Adrenal gland (tissue), 19 donors: ENCODE data around the gene SH2B3. TPM values are rescaled to one million over a fixed set of nuclear protein-coding genes. Genes with fewer than 3 reads are reported as not detected.

Experiments used
- DNase-seq, 7 donors: peaks; one replicate each; pipeline ENCODE4 v3.0.0-alpha.2; 2019 to 2020
- H3K27ac ChIP-seq, 5 donors: fragments of 200-600 bp; sonication (generic) in 4 of 5; 1 replicate in 3 of 5; 2 replicates in 2 of 5; pipeline versions ENCODE4 v1.5.1 to v1.8.0; 2016 to 2020; ENCODE audit warnings: mild to moderate bottlenecking in 1 of 5
- H3K27me3 ChIP-seq: fragments of 200-600 bp; 2 replicates; pipeline ENCODE4 v1.8.0; 2021
- H3K36me3 ChIP-seq, 2 donors: fragments of 200-600 bp; replicated peaks in 1 of 2; 1 replicate in 1 of 2; 2 replicates in 1 of 2; pipeline versions ENCODE4 v1.5.1 to v1.8.0; 2018 to 2022
- H3K4me1 ChIP-seq, 2 donors: fragments of 200-600 bp; replicated peaks in 1 of 2; 1 replicate in 1 of 2; 2 replicates in 1 of 2; pipeline versions ENCODE4 v1.5.1 to v1.8.0; 2018 to 2021
- H3K4me3 ChIP-seq, 4 donors: fragments of 200-600 bp; sonication (generic) in 3 of 4; one replicate each; pipeline ENCODE4 v1.5.1; 2016 to 2018
- H3K9me3 ChIP-seq, 3 donors: fragments of 200-600 bp; sonication (generic) in 1 of 3; replicated peaks in 1 of 3; 1 replicate in 2 of 3; 2 replicates in 1 of 3; pipeline versions ENCODE4 v1.5.1 to v1.8.0; 2016 to 2021
- POLR2A ChIP-seq, 2 donors: fragments of 450-650 bp; IDR thresholded peaks; one replicate each; pipeline ENCODE4 v1.6.1; 2017; ENCODE audit warnings: antibody characterized with exemption in 2 of 2, mild to moderate bottlenecking in 2 of 2, moderate library complexity in 1 of 2
- WGBS, 4 donors: extraction: QIAGEN DNeasy Blood & Tissue Kit in 2 of 4; methylation state at CpG; one replicate each; pipeline versions ENCODE4 v1.1.5 to v1.1.7; 2013 to 2017; 5-methylcytosine and 5-hydroxymethylcytosine counted together
- intact Hi-C, 2 donors: fragments of 100-400 bp; cut with DNase I; formaldehyde crosslinking; loops; one replicate each; pipeline versions ENCODE4 v1.14.1 to v1.15.0; 2022 to 2023
- long read RNA-seq, 10 donors: library from polyadenylated mRNA in 3 of 10; unstranded in 2 of 10; stranded (forward) in 1 of 10; transcript quantifications; one replicate each; pipeline ENCODE4 v2.0.0 and lab custom pipeline, GENCODE V29; 2021 to 2026
- polyA plus RNA-seq, 3 donors: library from polyadenylated mRNA; stranded (reverse); fragments of 200-250 nt in 2 of 3; fragments of 350-450 nt in 1 of 3; fragmentation: Illumina TruSeq in 1 of 3; extraction: RNeasy Lipid Tissue Mini Kit (QIAGEN cat#74804) in 1 of 3; gene quantifications; one replicate each; pipeline ENCODE4 v1.2.3, GENCODE V29; 2013 to 2014
- total RNA-seq, 9 donors: library from RNA; depleted of rRNA in 4 of 9; stranded (reverse); fragments of >200 nt in 4 of 9; fragments of 120-200 nt in 1 of 9; fragmentation: NEBNext Ultra II Directional in 1 of 9; extraction: Animal tissue kit (Norgen Biotek cat#: 25700) in 1 of 9; gene quantifications; one replicate each; pipeline versions ENCODE4 v1.1.0 to v1.2.4, GENCODE V29; 2013 to 2023
- TF ChIP-seq, protein P1 (sequence below), 6 experiments: fragments of 450-650 bp in 4 of 6; fragments of 200-600 bp in 2 of 6; sonication (generic) in 1 of 6; IDR thresholded peaks; 1 replicate in 5 of 6; 2 replicates in 1 of 6; pipeline versions ENCODE4 v1.5.1 to v1.8.0; 2016 to 2021; ENCODE audit warnings: antibody characterized with exemption in 6 of 6, mild to moderate bottlenecking in 2 of 6, moderate library complexity in 1 of 6
- donor health status: healthy with polysubstance abuse.
- donor health status: Bipolar disorder and iron deficiency.
- donor health status: DM: yes; HTN: yes; CAD: no.
- donor health status: DM: no; HTN: no; CAD: no.
- donor health status: DM: no; HTN: no; CAD: no.
- donor health status: DM: yes; HTN: yes; CAD: no.

SH2B3 gene
- total RNA-seq: 10 to 100 TPM; 15.6 to 70.3 (median 33.9) TPM
- polyA plus RNA-seq: 10 to 100 TPM in 1 of 3 donors, 1 to 10 TPM in 2; 5.8 to 14.5 (median 9.3) TPM
- long read RNA-seq, donor 1, full-length matches to known transcripts: 3 of 3 reads
- long read RNA-seq, donor 1, partial matches to known transcripts: 0 of 3 reads
- long read RNA-seq, donor 1, other reads (novel, unspliced or antisense): 0 of 3 reads
- long read RNA-seq, donor 2, full-length matches to known transcripts: 1 of 6 reads
- long read RNA-seq, donor 2, partial matches to known transcripts: 5 of 6 reads
- long read RNA-seq, donor 2, other reads (novel, unspliced or antisense): 0 of 6 reads
- long read RNA-seq, donor 3, full-length matches to known transcripts: 1 of 40 reads
- long read RNA-seq, donor 3, partial matches to known transcripts: 39 of 40 reads
- long read RNA-seq, donor 3, other reads (novel, unspliced or antisense): 0 of 40 reads
- long read RNA-seq, donor 4, partial matches to known transcripts: 0 of 3 reads
- long read RNA-seq, donor 4, other reads (novel, unspliced or antisense): 3 of 3 reads
- long read RNA-seq, donor 5, full-length matches to known transcripts: 6 of 16 reads
- long read RNA-seq, donor 5, partial matches to known transcripts: 6 of 16 reads
- long read RNA-seq, donor 5, other reads (novel, unspliced or antisense): 4 of 16 reads
- long read RNA-seq, donor 6, partial matches to known transcripts: 0 of 5 reads
- long read RNA-seq, donor 6, other reads (novel, unspliced or antisense): 5 of 5 reads
- long read RNA-seq, donor 7, full-length matches to known transcripts: 1 of 1 reads
- long read RNA-seq, donor 7, partial matches to known transcripts: 0 of 1 reads
- long read RNA-seq, donor 7, other reads (novel, unspliced or antisense): 0 of 1 reads
- long read RNA-seq, donor 8, full-length matches to known transcripts: 2 of 2 reads
- long read RNA-seq, donor 8, partial matches to known transcripts: 0 of 2 reads
- long read RNA-seq, donor 8, other reads (novel, unspliced or antisense): 0 of 2 reads
- long read RNA-seq, donor 9, full-length matches to known transcripts: 1 of 1 reads
- long read RNA-seq, donor 9, partial matches to known transcripts: 0 of 1 reads
- long read RNA-seq, donor 9, other reads (novel, unspliced or antisense): 0 of 1 reads
- long read RNA-seq, donor 10, full-length matches to known transcripts: 3 of 3 reads
- long read RNA-seq, donor 10, partial matches to known transcripts: 0 of 3 reads
- long read RNA-seq, donor 10, other reads (novel, unspliced or antisense): 0 of 3 reads

DNA sequence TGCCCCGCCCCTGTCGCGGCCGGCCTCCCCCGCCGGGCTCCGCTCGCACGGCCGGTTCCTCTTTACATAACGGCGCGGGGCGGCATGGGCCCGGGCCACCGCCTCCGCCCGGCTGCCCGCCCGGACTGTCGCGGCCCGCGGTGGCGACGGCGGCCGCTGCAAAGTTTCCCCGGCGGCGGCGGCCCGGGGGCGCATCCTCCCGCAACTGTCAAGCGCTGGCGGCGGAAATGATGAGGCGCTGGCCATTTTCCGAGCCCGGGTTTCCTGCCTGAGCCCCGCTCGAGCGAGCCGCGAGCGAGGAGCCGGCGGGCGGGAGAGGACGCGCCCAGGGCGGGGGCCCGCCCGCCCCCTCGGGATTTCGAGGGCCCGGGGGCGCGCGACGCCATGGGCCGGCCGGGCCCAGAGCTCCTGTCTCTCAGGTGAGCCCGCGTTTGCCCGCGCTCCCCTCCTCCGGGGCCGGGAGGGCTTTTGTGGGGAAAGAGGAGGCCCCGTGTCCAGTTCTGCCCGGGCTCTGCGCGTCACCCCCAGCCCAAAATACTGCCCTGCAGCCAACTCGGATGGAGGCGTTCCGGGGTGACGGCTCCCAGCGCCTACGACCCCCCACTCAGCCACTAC, at the start of gene SH2B3:
Gene SH2B3, plus strand, starts transcription at position 65 of the 615 bp plus-strand sequence. CDS start 12,223 bp downstream, outside the sequence.
- H3K27me3 ChIP-seq: no peaks in the 10 kb centered on the region
- peak within 1 kb of the TSS; percentile 60 to 97 (median 79) for H3K27ac ChIP-seq
- peak within 1 kb of the TSS; percentile 46 to 87 (median 71) for H3K4me3 ChIP-seq
- H3K4me1 ChIP-seq: peaks cover 6 to 57% of the 10 kb centered on the region in 2 donors
- intact Hi-C loops: loop anchor here (5.0 kb wide), 2 partner anchors 41 to 46 kb away; no protein-coding TSS in a partner anchor
- 0 to 1% (median 1%) methylated on average over 6 to 79 of the region's 80 CpGs; no CpG with 5 or more reads in 1 of the 4 donors for WGBS, 4 donors
- H3K9me3 ChIP-seq: no peaks in the 10 kb centered on the region
- TF ChIP-seq, protein P1, sequence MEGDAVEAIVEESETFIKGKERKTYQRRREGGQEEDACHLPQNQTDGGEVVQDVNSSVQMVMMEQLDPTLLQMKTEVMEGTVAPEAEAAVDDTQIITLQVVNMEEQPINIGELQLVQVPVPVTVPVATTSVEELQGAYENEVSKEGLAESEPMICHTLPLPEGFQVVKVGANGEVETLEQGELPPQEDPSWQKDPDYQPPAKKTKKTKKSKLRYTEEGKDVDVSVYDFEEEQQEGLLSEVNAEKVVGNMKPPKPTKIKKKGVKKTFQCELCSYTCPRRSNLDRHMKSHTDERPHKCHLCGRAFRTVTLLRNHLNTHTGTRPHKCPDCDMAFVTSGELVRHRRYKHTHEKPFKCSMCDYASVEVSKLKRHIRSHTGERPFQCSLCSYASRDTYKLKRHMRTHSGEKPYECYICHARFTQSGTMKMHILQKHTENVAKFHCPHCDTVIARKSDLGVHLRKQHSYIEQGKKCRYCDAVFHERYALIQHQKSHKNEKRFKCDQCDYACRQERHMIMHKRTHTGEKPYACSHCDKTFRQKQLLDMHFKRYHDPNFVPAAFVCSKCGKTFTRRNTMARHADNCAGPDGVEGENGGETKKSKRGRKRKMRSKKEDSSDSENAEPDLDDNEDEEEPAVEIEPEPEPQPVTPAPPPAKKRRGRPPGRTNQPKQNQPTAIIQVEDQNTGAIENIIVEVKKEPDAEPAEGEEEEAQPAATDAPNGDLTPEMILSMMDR (IDR thresholded peaks at IDR 0.05): peak in 1 of 6 experiments; percentile 11
- TF ChIP-seq POLR2A (IDR thresholded peaks at IDR 0.05): peak; percentile 74 to 83
- DNase-seq: peak in 2 of 7 donors; percentile 34 to 37
- H3K36me3 ChIP-seq: no peaks in the 10 kb centered on the region

GRCh38 chr12:111359231-111359913, 46.4 kb upstream of the SH2B3 start:
- Histone ChIP-seq H3K36me3 (peaks cover 0 to 8% of the 10 kb centered on the region in 2 donors), H3K27me3 (no peaks in the 10 kb centered on the region), H3K9me3 (no peaks in the 10 kb centered on the region), H3K4me1 (peaks cover 13 to 20% of the 10 kb centered on the region in 2 donors), H3K27ac (no peak overlapping the region), H3K4me3 (no peak overlapping the region)
- WGBS, 4 donors: 62 to 70% (median 66%) methylated on average over 9 to 11 of the region's 11 CpGs
- intact Hi-C loops: no loop called here
- no peak for TF ChIP-seq POLR2A (IDR thresholded peaks at IDR 0.05)
- TF ChIP-seq, protein P1 (IDR thresholded peaks at IDR 0.05): no peak
- DNase-seq: peak in 2 of 7 donors; percentile 46 to 64

DNA sequence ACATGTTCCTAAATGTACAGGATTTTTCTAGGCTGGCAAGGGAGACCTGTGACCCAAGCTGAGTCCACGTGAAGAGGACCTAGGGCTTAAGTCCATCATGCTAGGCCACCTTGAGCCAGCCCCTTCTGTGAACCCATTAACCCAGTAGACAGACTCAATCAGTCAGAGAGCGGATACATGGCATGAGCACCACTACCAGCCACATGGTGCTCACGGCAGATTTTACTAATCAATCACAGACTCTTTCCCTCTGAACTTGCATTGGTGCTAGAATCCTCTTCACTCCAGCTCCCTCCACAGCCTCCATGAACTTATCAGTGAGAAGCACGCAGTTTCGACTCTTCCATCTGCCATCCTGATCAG, 45.8 kb upstream of the SH2B3 start:
- TF ChIP-seq POLR2A (IDR thresholded peaks at IDR 0.05): no peak
- TF ChIP-seq, protein P1 (IDR thresholded peaks at IDR 0.05): no peak
- no peak for DNase-seq
- peaks cover 0 to 8% of the 10 kb centered on the region in 2 donors for H3K36me3 ChIP-seq
- peaks cover 13 to 20% of the 10 kb centered on the region in 2 donors for H3K4me1 ChIP-seq
- H3K27me3 ChIP-seq: no peaks in the 10 kb centered on the region
- WGBS, 4 donors: 53 to 69% (median 66%) methylated on average over 5 of the region's 5 CpGs
- H3K4me3 ChIP-seq: no peak overlapping the region
- H3K9me3 ChIP-seq: no peaks in the 10 kb centered on the region
- intact Hi-C loops: no loop called here
- H3K27ac ChIP-seq: no peak overlapping the region
